GM11168 (cell line): ENCODE data around the gene TAS2R40.

ENCODE experiments used
- in situ Hi-C: fragments of 300-500 bp; cut with MboI; formaldehyde crosslinking; loops from one replicate; pipeline ENCODE4 v1.12.0; 2022; ENCODE audit warnings: low sequenced_read_pairs; ENCODE audit not compliant: unreplicated experiment

Gene TAS2R40

GRCh38 chr7:143221286-143221685 lies 551 bp upstream of the TAS2R40 start:
- in situ Hi-C loops, result loop anchor here (25.0 kb wide), 1 partner anchor 359 kb away; the partner anchor contains the start of gene EPHB6

- in situ Hi-C loops, result loop anchor here (25.0 kb wide), 1 partner anchor 360 kb away; the partner anchor contains the start of gene EPHB6
These were observed 945 bp downstream of the TAS2R40 start for GRCh38 chr7:143222782-143223181.

GRCh38 chr7:143223784-143224183 lies 1.9 kb downstream of the TAS2R40 start:
- in situ Hi-C loops, result loop anchor here (25.0 kb wide), 1 partner anchor 361 kb away; the partner anchor contains the start of gene EPHB6

- in situ Hi-C loops, result no loop called here
These were observed 3.2 kb downstream of the TAS2R40 start for GRCh38 chr7:143225047-143225446.

GRCh38 chr7:143227806-143228205 lies 6.0 kb downstream of the TAS2R40 start:
- in situ Hi-C loops, result no loop called here

- in situ Hi-C loops, result no loop called here
These were observed 7.4 kb downstream of the TAS2R40 start for GRCh38 chr7:143229054-143229790.

GRCh38 chr7:143230602-143231457 lies 9.0 kb downstream of the TAS2R40 start:
- in situ Hi-C loops, result no loop called here

- in situ Hi-C loops, result no loop called here
These were observed 12.1 kb downstream of the TAS2R40 start for GRCh38 chr7:143233816-143234532.

- in situ Hi-C loops, result no loop called here
These were observed 12.7 kb downstream of the TAS2R40 start for GRCh38 chr7:143234533-143234875.

GRCh38 chr7:143235561-143235960 lies 13.7 kb downstream of the TAS2R40 start:
- in situ Hi-C loops, result no loop called here

- in situ Hi-C loops, result no loop called here
These were observed 14.7 kb downstream of the TAS2R40 start for GRCh38 chr7:143236408-143236990.

GRCh38 chr7:143237366-143237765 lies 15.5 kb downstream of the TAS2R40 start:
- in situ Hi-C loops, result no loop called here

GRCh38 chr7:143238289-143238980 lies 16.6 kb downstream of the TAS2R40 start:
- in situ Hi-C loops, result no loop called here

GRCh38 chr7:143239813-143240212 lies 18.0 kb downstream of the TAS2R40 start:
- in situ Hi-C loops, result no loop called here

- in situ Hi-C loops, result no loop called here
These were observed 18.7 kb downstream of the TAS2R40 start for GRCh38 chr7:143240291-143241168.

GRCh38 chr7:143242306-143242705 lies 20.5 kb downstream of the TAS2R40 start:
- in situ Hi-C loops, result no loop called here

GRCh38 chr7:143243111-143243510 lies 21.3 kb downstream of the TAS2R40 start:
- in situ Hi-C loops, result no loop called here

- in situ Hi-C loops, result no loop called here
These were observed 21.8 kb downstream of the TAS2R40 start for GRCh38 chr7:143243614-143244013.

- in situ Hi-C loops, result no loop called here
These were observed 22.5 kb downstream of the TAS2R40 start for GRCh38 chr7:143244321-143244720.
